OCI-LY3 (cell line): ENCODE results near the gene PER3.
A peak's percentile ranks its signal among the peaks of the same experiment; 100 is the strongest.

ENCODE experiments used
- H2AFZ ChIP-seq: fragments of 200-600, 300-600 bp; shearing (Covaris generic); 2 replicates; pipeline ENCODE4 v1.6.0; 2014; ENCODE audit warnings: antibody characterized with exemption, low read depth, low read length
- H3K27ac ChIP-seq: fragments of 200-600, 300-600 bp; sonication (generic); 2 replicates; pipeline ENCODE4 v1.5.1; 2014; ENCODE audit warnings: mild to moderate bottlenecking, low read length, moderate library complexity, mixed read lengths
- H3K27me3 ChIP-seq: fragments of 200-600, 300-600 bp; sonication (generic); 2 replicates; pipeline ENCODE4 v1.6.1; 2014; ENCODE audit warnings: low read depth, low read length, mixed read lengths
- H3K36me3 ChIP-seq: fragments of 200-600, 300-600 bp; sonication (generic); replicated peaks from 2 replicates; pipeline ENCODE3; 2014; ENCODE audit warnings: low read depth, low read length, mixed read lengths
- H3K4me1 ChIP-seq: fragments of 300-600, 200-600 bp; sonication (generic); 2 replicates; pipeline ENCODE4 v1.6.1; 2014; ENCODE audit warnings: low read length, mixed read lengths
- H3K4me2 ChIP-seq: fragments of 200-600, 300-600 bp; sonication (generic); 2 replicates; pipeline ENCODE4 v1.6.1; 2014; ENCODE audit warnings: low read length, mixed read lengths
- H3K4me3 ChIP-seq: fragments of 300-600, 200-600 bp; sonication (generic); 2 replicates; pipeline ENCODE4 v1.5.1; 2014; ENCODE audit warnings: antibody characterized with exemption, mild to moderate bottlenecking, low read length, moderate library complexity
- H3K79me2 ChIP-seq: fragments of 300-600, 200-600 bp; shearing (Covaris generic); 2 replicates; pipeline ENCODE4 v1.6.1; 2014; ENCODE audit warnings: mild to moderate bottlenecking, low read length, mixed read lengths
- H3K9ac ChIP-seq: fragments of 300-600, 200-600 bp; shearing (Covaris generic); 2 replicates; pipeline ENCODE4 v1.6.0; 2014; ENCODE audit warnings: mild to moderate bottlenecking, low read length, moderate library complexity
- H3K9me3 ChIP-seq: fragments of 200-600, 300-600 bp; shearing (Covaris generic); 2 replicates; pipeline ENCODE4 v1.6.1; 2014; ENCODE audit warnings: low read length, mixed read lengths; ENCODE audit not compliant: insufficient read depth
- H4K20me1 ChIP-seq: fragments of 200-600, 300-600 bp; sonication (generic); 2 replicates; pipeline ENCODE4 v1.6.1; 2016; ENCODE audit warnings: low read length, mixed read lengths; ENCODE audit not compliant: insufficient read depth
- EZH2phosphoT487 ChIP-seq: fragments of 200-600 bp; shearing (Covaris generic); IDR thresholded peaks from 2 replicates; pipeline ENCODE4 v1.6.1; 2018; ENCODE audit warnings: antibody characterized with exemption, mixed run types, low read depth
- TF ChIP-seq, protein P1 (sequence below): fragments of 200-600, 300-600 bp; sonication (generic); IDR thresholded peaks from 2 replicates; pipeline ENCODE4 v1.5.1; 2014; ENCODE audit warnings: antibody characterized with exemption, low read length, low read depth

Gene PER3

DNA sequence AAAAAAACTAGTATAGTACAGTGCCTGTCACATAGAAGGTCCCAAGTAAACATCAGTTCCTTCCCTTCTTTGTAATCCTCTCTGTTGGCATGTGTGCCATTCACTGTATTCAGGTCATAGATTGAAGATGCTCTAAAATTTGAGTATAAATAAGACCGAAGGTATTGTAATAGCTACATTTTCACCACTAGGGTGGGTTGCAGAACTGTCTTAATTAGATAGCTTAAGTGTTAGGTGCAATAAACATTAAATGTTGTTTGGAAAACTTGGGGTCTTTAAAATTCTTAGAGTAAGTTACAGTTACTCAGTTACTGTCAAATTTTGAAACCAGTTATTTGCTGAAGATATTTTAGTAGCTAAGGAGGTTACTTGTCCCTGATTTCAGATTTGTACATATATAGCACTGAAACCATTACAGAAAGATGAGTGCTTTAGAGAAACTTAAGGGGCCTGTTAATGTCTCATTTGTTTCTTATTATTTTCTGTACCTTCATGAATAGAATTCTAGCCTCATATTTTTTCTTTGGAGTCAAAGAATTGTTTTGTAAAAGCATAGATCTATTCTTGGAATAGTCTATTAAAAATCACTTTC, 24.3 kb downstream of the PER3 start:
- no peak overlapping the region for H2AFZ ChIP-seq
- no peak overlapping the region for H3K4me2 ChIP-seq
- no peaks in the 10 kb centered on the region for H3K27me3 ChIP-seq

DNA sequence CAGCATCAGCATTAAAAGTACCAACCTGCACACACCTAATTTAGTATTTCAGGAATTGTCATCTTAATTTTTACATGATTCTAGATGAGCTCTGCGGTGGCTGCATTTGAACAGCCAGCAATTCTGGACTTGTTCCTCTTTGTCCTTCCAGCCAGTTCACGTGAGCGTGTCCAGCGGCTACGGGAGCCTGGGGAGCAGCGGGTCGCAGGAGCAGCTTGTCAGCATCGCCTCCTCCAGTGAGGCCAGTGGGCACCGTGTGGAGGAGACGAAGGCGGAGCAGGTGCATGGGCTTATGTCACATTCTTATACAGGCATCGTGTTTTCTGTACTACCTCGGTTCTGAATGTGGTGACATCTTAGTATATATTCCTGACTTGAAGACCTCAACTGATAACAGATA, 25.7 kb downstream of the PER3 start:
- Histone ChIP-seq H3K9me3 (peaks cover 5% of the 10 kb centered on the region; the same call in 1 of the 2 replicates), H3K27ac (no peak overlapping the region), H3K9ac (no peak overlapping the region), H4K20me1 (no peaks in the 10 kb centered on the region), H3K36me3 (peaks cover 11% of the 10 kb centered on the region), H2AFZ (no peak overlapping the region), H3K4me2 (no peak overlapping the region), H3K27me3 (no peaks in the 10 kb centered on the region), H3K4me1 (no peaks in the 10 kb centered on the region), H3K4me3 (no peak overlapping the region), H3K79me2 (no peaks in the 10 kb centered on the region)
- TF ChIP-seq, protein P1, sequence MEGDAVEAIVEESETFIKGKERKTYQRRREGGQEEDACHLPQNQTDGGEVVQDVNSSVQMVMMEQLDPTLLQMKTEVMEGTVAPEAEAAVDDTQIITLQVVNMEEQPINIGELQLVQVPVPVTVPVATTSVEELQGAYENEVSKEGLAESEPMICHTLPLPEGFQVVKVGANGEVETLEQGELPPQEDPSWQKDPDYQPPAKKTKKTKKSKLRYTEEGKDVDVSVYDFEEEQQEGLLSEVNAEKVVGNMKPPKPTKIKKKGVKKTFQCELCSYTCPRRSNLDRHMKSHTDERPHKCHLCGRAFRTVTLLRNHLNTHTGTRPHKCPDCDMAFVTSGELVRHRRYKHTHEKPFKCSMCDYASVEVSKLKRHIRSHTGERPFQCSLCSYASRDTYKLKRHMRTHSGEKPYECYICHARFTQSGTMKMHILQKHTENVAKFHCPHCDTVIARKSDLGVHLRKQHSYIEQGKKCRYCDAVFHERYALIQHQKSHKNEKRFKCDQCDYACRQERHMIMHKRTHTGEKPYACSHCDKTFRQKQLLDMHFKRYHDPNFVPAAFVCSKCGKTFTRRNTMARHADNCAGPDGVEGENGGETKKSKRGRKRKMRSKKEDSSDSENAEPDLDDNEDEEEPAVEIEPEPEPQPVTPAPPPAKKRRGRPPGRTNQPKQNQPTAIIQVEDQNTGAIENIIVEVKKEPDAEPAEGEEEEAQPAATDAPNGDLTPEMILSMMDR: no peak
- no peak for TF ChIP-seq EZH2phosphoT487

More for the DNA sequence above, 24.3 kb downstream of the PER3 start:
- Histone ChIP-seq H3K36me3 (peaks cover 3% of the 10 kb centered on the region), H3K4me1 (no peaks in the 10 kb centered on the region), H3K79me2 (no peaks in the 10 kb centered on the region), H4K20me1 (no peaks in the 10 kb centered on the region), H3K27ac (no peak overlapping the region), H3K9ac (no peak overlapping the region), H3K9me3 (no peaks in the 10 kb centered on the region), H3K4me3 (no peak overlapping the region)
- TF ChIP-seq, protein P1: peak; percentile 49
- no peak for TF ChIP-seq EZH2phosphoT487

GRCh38 chr1:7810395-7810794, 26.3 kb downstream of the PER3 start:
- Histone ChIP-seq H3K9ac (no peak overlapping the region), H3K4me3 (no peak overlapping the region), H3K4me1 (no peaks in the 10 kb centered on the region), H3K79me2 (no peaks in the 10 kb centered on the region), H2AFZ (no peak overlapping the region), H3K9me3 (peaks cover 5% of the 10 kb centered on the region; the same call in 1 of the 2 replicates), H3K4me2 (no peak overlapping the region), H3K27me3 (no peaks in the 10 kb centered on the region), H3K36me3 (peaks cover 11% of the 10 kb centered on the region), H4K20me1 (no peaks in the 10 kb centered on the region), H3K27ac (no peak overlapping the region)
- TF ChIP-seq, protein P1: no peak
- TF ChIP-seq EZH2phosphoT487: no peak

DNA sequence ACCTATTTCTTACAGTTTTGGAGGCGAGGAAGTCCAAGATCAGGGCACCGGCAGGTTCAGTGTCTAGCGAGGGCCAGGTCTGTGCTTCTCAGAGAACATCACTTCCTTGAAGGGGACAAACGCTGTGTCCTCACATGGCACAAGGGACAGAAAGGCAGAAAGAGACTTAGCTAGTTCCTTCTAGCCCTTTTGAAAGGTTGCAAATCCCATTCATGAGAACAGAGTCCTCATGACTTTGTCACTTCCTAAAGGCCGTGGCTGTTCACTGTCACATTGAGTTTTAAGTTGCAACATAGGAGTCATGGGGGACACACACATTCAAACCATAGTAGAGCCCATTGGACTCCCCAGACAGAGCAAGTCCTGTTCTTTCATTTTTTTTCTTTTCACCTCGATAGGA, 27.4 kb downstream of the PER3 start:
- Histone ChIP-seq H2AFZ (no peak overlapping the region), H3K27me3 (no peaks in the 10 kb centered on the region), H3K9me3 (peaks cover 5% of the 10 kb centered on the region; the same call in 1 of the 2 replicates), H3K36me3 (peaks cover 11% of the 10 kb centered on the region), H3K4me2 (no peak overlapping the region), H3K9ac (no peak overlapping the region), H3K4me3 (no peak overlapping the region), H3K4me1 (no peaks in the 10 kb centered on the region), H3K79me2 (no peaks in the 10 kb centered on the region), H4K20me1 (no peaks in the 10 kb centered on the region), H3K27ac (no peak overlapping the region)
- TF ChIP-seq, protein P1: no peak
- TF ChIP-seq EZH2phosphoT487: no peak
